Esophagus squamous epithelium (tissue), 5 donors: ENCODE data around the gene KIAA0930. TPM values are rescaled to one million over a fixed set of nuclear protein-coding genes. Genes with fewer than 3 reads are reported as not detected.

ENCODE experiments used
- DNase-seq: peaks from one replicate; lab custom pipeline; 2025; lab: John Stamatoyannopoulos, UW
- H3K27ac ChIP-seq, 4 donors: fragments of 200-600 bp; sonication (generic); one replicate each; pipeline ENCODE4 v1.5.1; 2016 to 2019; ENCODE audit warnings: mild to moderate bottlenecking in 1 of 4
- H3K27me3 ChIP-seq, 4 donors: fragments of 200-600 bp; sonication (generic); 1 replicate in 3 of 4; 2 replicates in 1 of 4; pipeline versions ENCODE4 v1.5.1 to v1.6.0; 2017 to 2021; ENCODE audit warnings: antibody characterized with exemption in 1 of 4
- H3K36me3 ChIP-seq, 3 donors: fragments of 200-600 bp; sonication (generic); one replicate each; pipeline ENCODE4 v1.5.1; 2016 to 2019
- H3K4me1 ChIP-seq, 3 donors: fragments of 200-600 bp; sonication (generic); one replicate each; pipeline ENCODE4 v1.5.1; 2017 to 2019
- H3K4me3 ChIP-seq, 4 donors: fragments of 200-600 bp; sonication (generic); 1 replicate in 3 of 4; 2 replicates in 1 of 4; pipeline ENCODE4 v1.5.1; 2016 to 2019; ENCODE audit warnings: mild to moderate bottlenecking in 2 of 4, moderate library complexity in 1 of 4
- H3K9me3 ChIP-seq, 3 donors: fragments of 200-600 bp; sonication (generic); one replicate each; pipeline ENCODE4 v1.5.1; 2016 to 2019
- CTCF ChIP-seq, 6 experiments: fragments of 450-650 bp in 4 of 6; fragments of 200-600 bp in 2 of 6; sonication (generic) in 2 of 6; IDR thresholded peaks; one replicate each; pipeline ENCODE4 v1.5.1; 2016 to 2019; ENCODE audit warnings: antibody characterized with exemption in 6 of 6, mild to moderate bottlenecking in 4 of 6, moderate library complexity in 4 of 6
- POLR2A ChIP-seq, 4 donors: fragments of 450-650 bp; IDR thresholded peaks; one replicate each; pipeline ENCODE4 v1.6.1; 2017; ENCODE audit warnings: antibody characterized with exemption in 4 of 4, mild to moderate bottlenecking in 4 of 4, moderate library complexity in 3 of 4
- WGBS, 2 donors: methylation state at CpG; one replicate each; pipeline ENCODE4 v1.1.5; 2018; 5-methylcytosine and 5-hydroxymethylcytosine counted together
- intact Hi-C: fragments of 100-400 bp; cut with DNase I; formaldehyde crosslinking; loops from one replicate; pipeline ENCODE4 v1.15.0; 2022
- total RNA-seq, 4 donors: library from RNA; depleted of rRNA; stranded (reverse); fragments of >200 nt; gene quantifications; one replicate each; pipeline ENCODE4 v1.1.0, GENCODE V29; 2016
- donor health status: DM: yes; HTN: yes; CAD: no.

Gene KIAA0930
- total RNA-seq, 4 donors from 2014 or later = 33.1 to 40.2 (median 38.1) TPM

GRCh38 chr22:45223304-45224117 lies 17.2 kb downstream of the KIAA0930 start:
- 48% methylated on average over 5 of the region's 5 CpGs for WGBS, 2 donors
- no peak for DNase-seq
- intact Hi-C loops = no loop called here
- H3K27me3 ChIP-seq = no peaks in the 10 kb centered on the region
- no peaks in the 10 kb centered on the region for H3K36me3 ChIP-seq
- no peak overlapping the region for H3K4me3 ChIP-seq
- TF ChIP-seq CTCF (IDR thresholded peaks at IDR 0.05) (no peak), POLR2A (IDR thresholded peaks at IDR 0.05) (no peak)
- no peak overlapping the region for H3K27ac ChIP-seq
- no peaks in the 10 kb centered on the region for H3K9me3 ChIP-seq
- peaks cover 23 to 53% (median 25%) of the 10 kb centered on the region in 3 donors for H3K4me1 ChIP-seq

- no peak overlapping the region for H3K27ac ChIP-seq
- no peaks in the 10 kb centered on the region for H3K27me3 ChIP-seq
- H3K9me3 ChIP-seq = no peaks in the 10 kb centered on the region
- H3K4me1 ChIP-seq = peaks cover 13 to 43% (median 15%) of the 10 kb centered on the region in 3 donors
- intact Hi-C loops = no loop called here
- no peak for TF ChIP-seq POLR2A (IDR thresholded peaks at IDR 0.05)
- no peaks in the 10 kb centered on the region for H3K36me3 ChIP-seq
- 54 to 76% methylated on average over 5 of the region's 5 CpGs for WGBS, 2 donors
- no peak overlapping the region for H3K4me3 ChIP-seq
- DNase-seq = no peak
These were observed 19.5 kb downstream of the KIAA0930 start for GRCh38 chr22:45221201-45221600.

- intact Hi-C loops = no loop called here
- Histone ChIP-seq H3K4me1 (peaks cover 0 to 26% (median 0%) of the 10 kb centered on the region in 3 donors), H3K36me3 (no peaks in the 10 kb centered on the region), H3K9me3 (no peaks in the 10 kb centered on the region), H3K4me3 (no peak overlapping the region), H3K27me3 (no peaks in the 10 kb centered on the region), H3K27ac (no peak overlapping the region)
- no peak for DNase-seq
- 62 to 81% methylated on average over 7 to 9 of the region's 9 CpGs for WGBS, 2 donors
- TF ChIP-seq CTCF (IDR thresholded peaks at IDR 0.05) = no peak
- no peak for TF ChIP-seq POLR2A (IDR thresholded peaks at IDR 0.05)
These were observed 21.7 kb downstream of the KIAA0930 start for GRCh38 chr22:45218976-45219375.

- WGBS, 2 donors = 90 to 91% methylated on average over 9 to 13 of the region's 14 CpGs
- intact Hi-C loops = no loop called here
- H3K4me3 ChIP-seq = no peak overlapping the region
These were observed 22.9 kb downstream of the KIAA0930 start for GRCh38 chr22:45217806-45218205.

GRCh38 chr22:45217345-45217744 lies 23.3 kb downstream of the KIAA0930 start:
- Histone ChIP-seq H3K36me3 (no peaks in the 10 kb centered on the region), H3K27ac (no peak overlapping the region), H3K4me1 (peaks cover 11 to 37% (median 14%) of the 10 kb centered on the region in 3 donors), H3K4me3 (no peak overlapping the region), H3K27me3 (no peaks in the 10 kb centered on the region), H3K9me3 (no peaks in the 10 kb centered on the region)
- DNase-seq = no peak
- intact Hi-C loops = no loop called here
- no peak for TF ChIP-seq POLR2A (IDR thresholded peaks at IDR 0.05)
- TF ChIP-seq CTCF (IDR thresholded peaks at IDR 0.05) = no peak
- 89 to 96% methylated on average over 5 to 6 of the region's 6 CpGs for WGBS, 2 donors

More at GRCh38 chr22:45217806-45218205, 22.9 kb downstream of the KIAA0930 start:
- Histone ChIP-seq H3K27ac (no peak overlapping the region), H3K4me1 (peaks cover 7 to 32% (median 11%) of the 10 kb centered on the region in 3 donors), H3K27me3 (no peaks in the 10 kb centered on the region), H3K9me3 (no peaks in the 10 kb centered on the region), H3K36me3 (no peaks in the 10 kb centered on the region)
- DNase-seq = no peak
- TF ChIP-seq CTCF (IDR thresholded peaks at IDR 0.05) = no peak
- TF ChIP-seq POLR2A (IDR thresholded peaks at IDR 0.05) = no peak
